Ecto neural progenitor cell (in vitro differentiated cells): Measurements from ENCODE around the gene LDHD.
"Not testable (repeated sequence)": the region's sequence is repeated elsewhere in the genome, so short reads cannot be mapped to it uniquely, and the experiment has no call there.

Source experiments
- DNase-seq: peaks from one replicate; pipeline ENCODE4 v3.0.0-alpha.2; 2018; ENCODE audit warnings: low spot score

The LDHD gene

GRCh38 chr16:75116081-75116910, at the start of gene LDHD:
Gene LDHD (minus strand): TSS chr16:75116780. CDS start chr16:75116720, 60 bp downstream.
- DNase-seq: peak; percentile 70

- no peak for DNase-seq
Observed at GRCh38 chr16:75160386-75160785, 43.8 kb upstream of the LDHD start.

- DNase-seq: no peak
Observed at GRCh38 chr16:75152635-75153034, 36.1 kb upstream of the LDHD start.

GRCh38 chr16:75151798-75152197, 35.2 kb upstream of the LDHD start:
- no peak for DNase-seq

- peak; percentile 98 for DNase-seq
Observed at GRCh38 chr16:75148311-75149195, 32.0 kb upstream of the LDHD start, which contains the start of gene ZFP1. Gene ZFP1 (plus strand): TSS chr16:75148524. CDS start chr16:75152952, 4,428 bp downstream.

GRCh38 chr16:75147968-75148310, 31.4 kb upstream of the LDHD start:
- DNase-seq: no peak

- no peak for DNase-seq
Observed at GRCh38 chr16:75143941-75144340, 27.4 kb upstream of the LDHD start.

GRCh38 chr16:75139498-75139897, 22.9 kb upstream of the LDHD start:
- no peak for DNase-seq

GRCh38 chr16:75138636-75139035, 22.1 kb upstream of the LDHD start:
- DNase-seq: no peak

GRCh38 chr16:75138233-75138632, 21.7 kb upstream of the LDHD start:
- no peak for DNase-seq

GRCh38 chr16:75131081-75131480, 14.5 kb upstream of the LDHD start:
- no peak for DNase-seq

- no peak for DNase-seq
Observed at GRCh38 chr16:75130150-75130771, 13.7 kb upstream of the LDHD start.

- DNase-seq: not testable (repeated sequence)
Observed at GRCh38 chr16:75129421-75130149, 13.0 kb upstream of the LDHD start.

GRCh38 chr16:75127713-75128415, 11.3 kb upstream of the LDHD start:
- DNase-seq: no peak

- DNase-seq: no peak
Observed at GRCh38 chr16:75122609-75123008, 6.0 kb upstream of the LDHD start.

- no peak for DNase-seq
Observed at GRCh38 chr16:75121949-75122568, 5.5 kb upstream of the LDHD start.

- no peak for DNase-seq
Observed at GRCh38 chr16:75120253-75120652, 3.7 kb upstream of the LDHD start.

GRCh38 chr16:75118943-75119539, 2.5 kb upstream of the LDHD start:
- no peak for DNase-seq

- DNase-seq: no peak
Observed at GRCh38 chr16:75116911-75117245, 298 bp upstream of the LDHD start.
